Measurements from ENCODE around the gene TLE4.

Gene TLE4

GRCh38 chr9:79570448-79571308, 1.1 kb upstream of the TLE4 start:
- peak overlapping the region; percentile 78 for H3K4me3 ChIP-seq (ENCODE audit: low read depth, low read length)

GRCh38 chr9:79572032-79572607, 355 bp downstream of the TLE4 start:
- H3K4me3 ChIP-seq (ENCODE audit: low read depth, low read length) = peak overlapping the region; percentile 52

GRCh38 chr9:79572608-79573411, 1.0 kb downstream of the TLE4 start:
- H3K4me3 ChIP-seq (ENCODE audit: low read depth, low read length) = peak overlapping the region; percentile 52

GRCh38 chr9:79573412-79573923, 1.7 kb downstream of the TLE4 start:
- H3K4me3 ChIP-seq (ENCODE audit: low read depth, low read length) = peak overlapping the region; percentile 52

GRCh38 chr9:79574136-79574535, 2.4 kb downstream of the TLE4 start:
- H3K4me3 ChIP-seq (ENCODE audit: low read depth, low read length) = peak overlapping the region; percentile 52

GRCh38 chr9:79574781-79575180, 3.0 kb downstream of the TLE4 start:
- H3K4me3 ChIP-seq (ENCODE audit: low read depth, low read length) = no peak overlapping the region

GRCh38 chr9:79575547-79575946, 3.8 kb downstream of the TLE4 start:
- H3K4me3 ChIP-seq (ENCODE audit: low read depth, low read length) = no peak overlapping the region

- no peak overlapping the region for H3K4me3 ChIP-seq (ENCODE audit: low read depth, low read length)
Observed at GRCh38 chr9:79577969-79578723, 6.4 kb downstream of the TLE4 start.

- no peak overlapping the region for H3K4me3 ChIP-seq (ENCODE audit: low read depth, low read length)
Observed at GRCh38 chr9:79578891-79579290, 7.1 kb downstream of the TLE4 start.

GRCh38 chr9:79579624-79580023, 7.9 kb downstream of the TLE4 start:
- H3K4me3 ChIP-seq (ENCODE audit: low read depth, low read length) = no peak overlapping the region

- no peak overlapping the region for H3K4me3 ChIP-seq (ENCODE audit: low read depth, low read length)
Observed at GRCh38 chr9:79580055-79580454, 8.3 kb downstream of the TLE4 start.

GRCh38 chr9:79581388-79581787, 9.6 kb downstream of the TLE4 start:
- H3K4me3 ChIP-seq (ENCODE audit: low read depth, low read length) = no peak overlapping the region

GRCh38 chr9:79581794-79582193, 10.0 kb downstream of the TLE4 start:
- H3K4me3 ChIP-seq (ENCODE audit: low read depth, low read length) = no peak overlapping the region

- H3K4me3 ChIP-seq (ENCODE audit: low read depth, low read length) = no peak overlapping the region
Observed at GRCh38 chr9:79583952-79584654, 12.3 kb downstream of the TLE4 start.

- no peak overlapping the region for H3K4me3 ChIP-seq (ENCODE audit: low read depth, low read length)
Observed at GRCh38 chr9:79584655-79584982, 12.9 kb downstream of the TLE4 start.

- no peak overlapping the region for H3K4me3 ChIP-seq (ENCODE audit: low read depth, low read length)
Observed at GRCh38 chr9:79588488-79589223, 16.9 kb downstream of the TLE4 start.

GRCh38 chr9:79591458-79591857, 19.7 kb downstream of the TLE4 start:
- no peak overlapping the region for H3K4me3 ChIP-seq (ENCODE audit: low read depth, low read length)

GRCh38 chr9:79592726-79593493, 21.1 kb downstream of the TLE4 start:
- no peak overlapping the region for H3K4me3 ChIP-seq (ENCODE audit: low read depth, low read length)

All from iPS-11a (cell line).